ENCODE results near the gene RELA. TPM values are rescaled to one million over a fixed set of nuclear protein-coding genes. Genes with fewer than 3 reads are reported as not detected.

Gene RELA
- total and polyA plus RNA-seq, 2 of the 13 experiments (the other 11 are each of a cell fraction or from before 2014, with no cell fraction given): 21.4 to 40.5 TPM

DNA sequence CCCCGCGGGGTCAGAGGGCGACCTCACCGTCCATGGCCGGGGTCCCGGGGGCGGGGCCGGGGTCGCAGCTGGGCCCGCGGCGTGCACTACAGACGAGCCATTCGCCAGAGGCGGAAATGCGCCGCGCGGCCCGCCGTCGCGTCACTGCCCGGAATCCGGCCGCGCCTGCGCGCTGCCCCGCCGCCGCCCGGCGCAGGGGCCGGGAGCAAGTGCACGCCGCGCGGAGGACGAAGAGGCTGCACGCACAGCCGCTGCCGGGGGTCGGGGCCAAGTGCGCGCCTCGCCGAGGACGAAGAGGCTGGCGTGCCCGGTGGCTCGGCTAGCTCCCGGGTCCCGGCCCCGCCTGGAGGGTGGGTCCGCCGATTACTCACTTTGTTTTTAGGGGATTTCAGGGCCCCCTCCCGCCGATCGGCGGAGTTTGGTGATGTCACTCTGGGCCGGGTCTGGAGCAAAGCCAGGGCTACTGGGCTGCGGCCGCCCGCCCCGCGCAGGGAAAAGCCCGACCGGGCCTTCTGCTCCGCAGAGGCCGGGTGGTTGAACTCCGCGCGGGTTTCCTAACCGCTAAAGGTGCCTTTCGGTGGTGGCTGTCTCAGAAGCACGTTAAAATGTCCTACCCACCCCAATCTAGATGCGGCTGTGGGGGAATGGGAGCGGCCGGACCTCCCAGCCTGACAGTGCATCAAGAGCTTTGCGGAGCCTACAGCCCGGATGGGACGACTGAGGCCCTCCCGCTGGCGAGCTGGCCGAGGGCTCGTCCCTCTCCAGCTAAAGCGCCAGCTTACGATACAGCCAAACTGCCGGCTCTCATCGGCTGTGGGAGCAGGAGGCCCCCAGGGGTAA is at the start of gene RELA (continued):
- TF ChIP-seq, protein P1, sequence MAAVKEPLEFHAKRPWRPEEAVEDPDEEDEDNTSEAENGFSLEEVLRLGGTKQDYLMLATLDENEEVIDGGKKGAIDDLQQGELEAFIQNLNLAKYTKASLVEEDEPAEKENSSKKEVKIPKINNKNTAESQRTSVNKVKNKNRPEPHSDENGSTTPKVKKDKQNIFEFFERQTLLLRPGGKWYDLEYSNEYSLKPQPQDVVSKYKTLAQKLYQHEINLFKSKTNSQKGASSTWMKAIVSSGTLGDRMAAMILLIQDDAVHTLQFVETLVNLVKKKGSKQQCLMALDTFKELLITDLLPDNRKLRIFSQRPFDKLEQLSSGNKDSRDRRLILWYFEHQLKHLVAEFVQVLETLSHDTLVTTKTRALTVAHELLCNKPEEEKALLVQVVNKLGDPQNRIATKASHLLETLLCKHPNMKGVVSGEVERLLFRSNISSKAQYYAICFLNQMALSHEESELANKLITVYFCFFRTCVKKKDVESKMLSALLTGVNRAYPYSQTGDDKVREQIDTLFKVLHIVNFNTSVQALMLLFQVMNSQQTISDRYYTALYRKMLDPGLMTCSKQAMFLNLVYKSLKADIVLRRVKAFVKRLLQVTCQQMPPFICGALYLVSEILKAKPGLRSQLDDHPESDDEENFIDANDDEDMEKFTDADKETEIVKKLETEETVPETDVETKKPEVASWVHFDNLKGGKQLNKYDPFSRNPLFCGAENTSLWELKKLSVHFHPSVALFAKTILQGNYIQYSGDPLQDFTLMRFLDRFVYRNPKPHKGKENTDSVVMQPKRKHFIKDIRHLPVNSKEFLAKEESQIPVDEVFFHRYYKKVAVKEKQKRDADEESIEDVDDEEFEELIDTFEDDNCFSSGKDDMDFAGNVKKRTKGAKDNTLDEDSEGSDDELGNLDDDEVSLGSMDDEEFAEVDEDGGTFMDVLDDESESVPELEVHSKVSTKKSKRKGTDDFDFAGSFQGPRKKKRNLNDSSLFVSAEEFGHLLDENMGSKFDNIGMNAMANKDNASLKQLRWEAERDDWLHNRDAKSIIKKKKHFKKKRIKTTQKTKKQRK (IDR thresholded peaks at IDR 0.05; ENCODE audit: low read length): no peak
- TF ChIP-seq SRSF4 (IDR thresholded peaks at IDR 0.05; ENCODE audit: low read depth, low read length, poor library complexity, severe bottlenecking) (no peak), GFI1 (CRISPR knock-in tag; IDR thresholded peaks at IDR 0.05; ENCODE audit: borderline replicate concordance) (no peak), CEBPG (CRISPR knock-in tag; IDR thresholded peaks at IDR 0.05) (0 out of 2 replicates have a peak, but pooled peaks have one; percentile 29), HOXA7 (CRISPR knock-in tag; IDR thresholded peaks at IDR 0.05) (no peak), RFXANK (CRISPR knock-in tag; IDR thresholded peaks at IDR 0.05) (no peak), PAWR (CRISPR knock-in tag; IDR thresholded peaks at IDR 0.05; ENCODE audit: borderline replicate concordance) (no peak), ZNF878 (CRISPR knock-in tag; IDR thresholded peaks at IDR 0.05) (no peak), MTA1 (CRISPR knock-in tag; IDR thresholded peaks at IDR 0.05; ENCODE audit: borderline replicate concordance) (peak; percentile 55; the same call in 1 of the 2 replicates), ZNF496 (CRISPR knock-in tag; IDR thresholded peaks at IDR 0.05; ENCODE audit: insufficient replicate concordance) (no peak), SATB2 (CRISPR knock-in tag; IDR thresholded peaks at IDR 0.05) (no peak), FOXK2 (IDR thresholded peaks at IDR 0.05) (no peak), NR2F6 (IDR thresholded peaks at IDR 0.05) (no peak), NR2F6 (CRISPR knock-in tag; IDR thresholded peaks at IDR 0.05) (peak; percentile 6; the same call in 1 of the 2 replicates)
- TF ChIP-seq, protein P2, sequence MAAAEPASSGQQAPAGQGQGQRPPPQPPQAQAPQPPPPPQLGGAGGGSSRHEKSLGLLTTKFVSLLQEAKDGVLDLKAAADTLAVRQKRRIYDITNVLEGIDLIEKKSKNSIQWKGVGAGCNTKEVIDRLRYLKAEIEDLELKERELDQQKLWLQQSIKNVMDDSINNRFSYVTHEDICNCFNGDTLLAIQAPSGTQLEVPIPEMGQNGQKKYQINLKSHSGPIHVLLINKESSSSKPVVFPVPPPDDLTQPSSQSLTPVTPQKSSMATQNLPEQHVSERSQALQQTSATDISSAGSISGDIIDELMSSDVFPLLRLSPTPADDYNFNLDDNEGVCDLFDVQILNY (CRISPR knock-in tag; conservative IDR thresholded peaks at IDR 0.05): 0 out of 2 replicates have a peak, but pooled peaks have one; percentile 45
- TF ChIP-seq, protein P3, sequence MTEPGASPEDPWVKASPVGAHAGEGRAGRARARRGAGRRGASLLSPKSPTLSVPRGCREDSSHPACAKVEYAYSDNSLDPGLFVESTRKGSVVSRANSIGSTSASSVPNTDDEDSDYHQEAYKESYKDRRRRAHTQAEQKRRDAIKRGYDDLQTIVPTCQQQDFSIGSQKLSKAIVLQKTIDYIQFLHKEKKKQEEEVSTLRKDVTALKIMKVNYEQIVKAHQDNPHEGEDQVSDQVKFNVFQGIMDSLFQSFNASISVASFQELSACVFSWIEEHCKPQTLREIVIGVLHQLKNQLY (CRISPR knock-in tag; IDR thresholded peaks at IDR 0.05): no peak
- TF ChIP-seq, protein P4, sequence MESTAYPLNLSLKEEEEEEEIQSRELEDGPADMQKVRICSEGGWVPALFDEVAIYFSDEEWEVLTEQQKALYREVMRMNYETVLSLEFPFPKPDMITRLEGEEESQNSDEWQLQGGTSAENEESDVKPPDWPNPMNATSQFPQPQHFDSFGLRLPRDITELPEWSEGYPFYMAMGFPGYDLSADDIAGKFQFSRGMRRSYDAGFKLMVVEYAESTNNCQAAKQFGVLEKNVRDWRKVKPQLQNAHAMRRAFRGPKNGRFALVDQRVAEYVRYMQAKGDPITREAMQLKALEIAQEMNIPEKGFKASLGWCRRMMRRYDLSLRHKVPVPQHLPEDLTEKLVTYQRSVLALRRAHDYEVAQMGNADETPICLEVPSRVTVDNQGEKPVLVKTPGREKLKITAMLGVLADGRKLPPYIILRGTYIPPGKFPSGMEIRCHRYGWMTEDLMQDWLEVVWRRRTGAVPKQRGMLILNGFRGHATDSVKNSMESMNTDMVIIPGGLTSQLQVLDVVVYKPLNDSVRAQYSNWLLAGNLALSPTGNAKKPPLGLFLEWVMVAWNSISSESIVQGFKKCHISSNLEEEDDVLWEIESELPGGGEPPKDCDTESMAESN (CRISPR knock-in tag; conservative IDR thresholded peaks at IDR 0.05): peak; percentile 73
- TF ChIP-seq, protein P5, sequence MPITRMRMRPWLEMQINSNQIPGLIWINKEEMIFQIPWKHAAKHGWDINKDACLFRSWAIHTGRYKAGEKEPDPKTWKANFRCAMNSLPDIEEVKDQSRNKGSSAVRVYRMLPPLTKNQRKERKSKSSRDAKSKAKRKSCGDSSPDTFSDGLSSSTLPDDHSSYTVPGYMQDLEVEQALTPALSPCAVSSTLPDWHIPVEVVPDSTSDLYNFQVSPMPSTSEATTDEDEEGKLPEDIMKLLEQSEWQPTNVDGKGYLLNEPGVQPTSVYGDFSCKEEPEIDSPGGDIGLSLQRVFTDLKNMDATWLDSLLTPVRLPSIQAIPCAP (CRISPR knock-in tag; IDR thresholded peaks at IDR 0.05; ENCODE audit: low read depth): no peak
- TF ChIP-seq, protein P6, sequence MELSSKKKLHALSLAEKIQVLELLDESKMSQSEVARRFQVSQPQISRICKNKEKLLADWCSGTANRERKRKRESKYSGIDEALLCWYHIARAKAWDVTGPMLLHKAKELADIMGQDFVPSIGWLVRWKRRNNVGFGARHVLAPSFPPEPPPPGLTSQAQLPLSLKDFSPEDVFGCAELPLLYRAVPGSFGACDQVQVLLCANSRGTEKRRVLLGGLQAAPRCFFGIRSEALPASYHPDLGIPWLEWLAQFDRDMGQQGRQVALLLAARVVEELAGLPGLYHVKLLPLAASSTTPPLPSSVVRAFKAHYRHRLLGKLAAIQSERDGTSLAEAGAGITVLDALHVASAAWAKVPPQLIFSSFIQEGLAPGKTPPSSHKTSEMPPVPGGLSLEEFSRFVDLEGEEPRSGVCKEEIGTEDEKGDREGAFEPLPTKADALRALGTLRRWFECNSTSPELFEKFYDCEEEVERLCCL (CRISPR knock-in tag; IDR thresholded peaks at IDR 0.05; ENCODE audit: borderline replicate concordance): no peak

Measured in HepG2 (cell line).